Dedifferentiated amniotic fluid mesenchymal stem cell (primary cell): ENCODE results near the gene CCDC197.
A peak's percentile ranks its signal among the peaks of the same experiment; 100 is the strongest.

ENCODE experiments used
- DNase-seq: peaks from one replicate; pipeline ENCODE4 v3.0.0-alpha.2; 2016; ENCODE audit errors: extremely low spot score

CCDC197 gene

GRCh38 chr14:93999573-93999972 is 2.5 kb downstream of the CCDC197 start:
- no peak for DNase-seq

DNA sequence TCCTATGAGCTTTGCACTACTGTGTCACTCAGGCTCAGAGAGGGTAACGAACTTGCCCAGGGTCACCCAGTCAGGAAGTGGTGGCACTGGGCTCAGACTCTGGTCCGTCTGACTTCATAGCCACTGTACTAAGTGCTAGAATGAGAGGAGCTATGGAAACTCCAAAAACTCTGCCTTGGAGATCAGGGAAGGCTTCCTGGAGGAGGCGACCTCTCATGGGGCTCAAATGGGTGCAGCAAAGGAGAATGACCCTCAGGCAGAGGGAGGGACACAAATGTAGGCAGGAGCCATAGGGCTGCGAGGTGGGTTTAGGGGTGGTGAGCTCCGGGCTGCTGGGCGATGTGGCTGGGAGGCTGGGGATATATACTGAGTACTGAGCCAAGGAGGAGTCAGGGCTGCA is 3.2 kb downstream of the CCDC197 start:
- no peak for DNase-seq

GRCh38 chr14:94001016-94001415 is 3.9 kb downstream of the CCDC197 start:
- DNase-seq = no peak

DNA sequence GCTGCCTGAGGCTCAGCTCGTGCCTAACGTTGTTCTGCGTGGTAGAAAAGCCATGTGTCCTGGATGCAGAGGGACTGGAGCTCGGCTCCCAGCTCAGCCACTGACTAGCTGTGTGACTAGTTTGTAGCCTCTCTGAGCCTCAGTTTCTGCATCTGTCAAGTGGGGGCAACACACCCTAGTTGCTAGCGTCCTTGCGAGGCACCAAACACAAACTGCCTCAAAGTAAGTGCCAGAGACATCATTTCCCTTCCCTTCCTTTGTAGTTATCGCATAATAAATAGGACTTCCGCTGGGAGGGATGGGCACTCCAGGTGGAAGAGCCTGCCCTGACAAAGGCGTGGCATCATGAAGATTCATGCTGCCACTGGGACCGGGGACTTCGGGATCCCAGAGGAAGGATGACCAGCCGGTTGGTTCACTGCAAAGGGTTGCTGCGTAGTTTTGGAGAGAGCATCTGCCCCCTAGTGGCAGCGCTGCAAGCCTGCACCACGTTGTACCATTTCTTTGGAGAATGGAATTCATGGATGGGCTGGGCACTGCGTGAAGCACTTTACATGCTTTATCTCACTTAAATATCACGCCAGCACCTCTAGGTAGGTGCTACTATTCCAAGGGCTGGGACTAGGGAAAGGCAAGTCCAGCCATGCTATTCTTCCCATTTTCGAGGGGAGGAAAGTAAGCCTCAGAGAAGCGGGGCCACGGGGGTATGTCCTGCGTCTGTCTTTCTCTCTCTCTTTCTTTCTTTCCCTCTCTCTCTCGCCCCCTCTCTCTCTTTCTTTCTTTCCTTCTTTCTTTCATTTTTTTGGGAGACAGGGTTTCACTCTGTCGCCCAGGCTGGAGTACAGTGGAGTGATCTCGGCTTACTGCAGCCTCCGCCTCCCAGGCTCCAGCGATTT is 4.6 kb downstream of the CCDC197 start:
- peak; percentile 80 for DNase-seq

DNA sequence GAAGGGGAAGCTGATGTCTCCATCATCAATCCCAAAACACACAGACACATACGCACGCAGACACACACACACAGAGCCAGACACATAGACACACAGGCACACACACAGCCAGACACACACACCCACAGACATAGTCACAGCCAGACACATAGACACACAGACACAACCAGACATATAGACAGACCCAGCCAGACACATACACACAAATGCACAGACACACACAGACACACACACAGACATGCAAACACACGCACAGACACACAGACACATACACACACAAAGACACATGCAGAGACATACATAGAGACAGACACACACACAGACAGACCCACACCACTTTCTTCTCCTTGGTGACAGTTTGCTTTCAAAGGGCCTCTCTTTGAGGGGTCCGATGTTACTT is 6.3 kb downstream of the CCDC197 start:
- DNase-seq = no peak

- DNase-seq = no peak
Observed at GRCh38 chr14:94004015-94004414, 6.9 kb downstream of the CCDC197 start.

- no peak for DNase-seq
Observed at GRCh38 chr14:94005324-94006073, 8.4 kb downstream of the CCDC197 start.

- no peak for DNase-seq
Observed at GRCh38 chr14:94008234-94008633, 11.1 kb downstream of the CCDC197 start.

DNA sequence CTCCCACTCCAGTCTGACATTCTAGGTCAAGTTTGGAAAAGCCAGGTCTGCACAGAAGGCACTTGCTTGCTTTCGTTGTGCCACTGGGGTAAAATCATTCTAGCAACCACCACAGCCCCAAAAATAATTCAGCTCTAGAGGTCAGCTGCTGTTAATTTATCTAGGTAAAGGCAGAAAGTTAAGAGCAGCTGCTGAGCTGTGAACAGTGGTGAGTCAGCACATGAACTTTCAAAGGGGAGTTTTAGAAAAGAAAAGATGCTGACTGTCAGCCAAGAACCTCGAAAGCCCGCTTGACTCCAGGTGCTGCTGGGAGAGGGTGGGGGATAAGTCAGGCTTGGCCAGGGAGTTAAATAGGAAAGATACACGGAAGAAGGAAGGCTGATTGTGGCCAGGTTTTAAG is 12.7 kb downstream of the CCDC197 start:
- DNase-seq = no peak

GRCh38 chr14:94010625-94011024 is 13.5 kb downstream of the CCDC197 start:
- no peak for DNase-seq

DNA sequence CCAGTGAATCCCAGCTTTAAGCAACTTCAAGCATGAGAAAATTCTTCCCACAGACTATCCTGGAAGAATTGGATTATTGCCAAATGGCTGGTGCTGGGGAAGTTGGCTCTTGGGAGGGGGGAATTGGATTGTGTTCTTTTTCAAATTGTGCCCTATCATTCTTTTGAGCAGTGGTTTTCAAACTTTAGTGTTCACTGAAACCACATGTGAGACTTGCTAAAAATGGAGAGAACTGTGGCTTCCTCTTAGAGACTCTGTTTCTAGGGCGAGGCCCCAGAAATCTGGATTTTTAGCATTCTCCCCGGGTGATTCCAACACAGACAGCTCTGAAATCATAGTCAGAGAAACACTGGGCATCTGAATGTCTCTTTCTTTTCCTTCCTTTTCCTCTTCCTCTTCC is 14.7 kb downstream of the CCDC197 start:
- DNase-seq = peak; percentile 63

- no peak for DNase-seq
Observed at GRCh38 chr14:94014382-94014781, 17.3 kb downstream of the CCDC197 start.

- no peak for DNase-seq
Observed at GRCh38 chr14:94015223-94015622, 18.1 kb downstream of the CCDC197 start.

- DNase-seq = no peak
Observed at GRCh38 chr14:94016446-94016976, 19.4 kb downstream of the CCDC197 start.

GRCh38 chr14:94018308-94018707 is 21.2 kb downstream of the CCDC197 start:
- no peak for DNase-seq

DNA sequence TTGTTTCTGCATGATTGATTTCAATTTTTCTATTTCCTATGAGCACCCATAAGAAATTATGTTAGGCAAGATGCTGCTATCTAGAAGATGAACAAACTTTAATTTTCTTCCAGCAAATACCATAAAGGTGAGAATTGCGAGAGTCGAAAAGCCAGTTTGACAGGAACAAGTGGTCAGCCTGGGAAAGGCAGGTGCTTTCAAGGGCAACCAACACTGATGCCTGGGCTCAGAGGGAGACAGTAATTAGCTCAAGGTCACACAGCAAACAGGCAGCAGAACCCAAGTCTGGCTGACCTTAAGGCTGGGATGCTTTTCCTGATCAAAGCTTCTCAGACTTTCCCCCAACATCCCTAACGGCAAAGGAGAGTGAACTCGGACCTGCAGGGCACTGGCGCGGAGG is 22.2 kb downstream of the CCDC197 start:
- no peak for DNase-seq

GRCh38 chr14:94020267-94020666 is 23.2 kb downstream of the CCDC197 start:
- no peak for DNase-seq

- DNase-seq = peak; percentile 19
Observed at GRCh38 chr14:94021001-94021400, 23.9 kb downstream of the CCDC197 start.

GRCh38 chr14:94021416-94022157 is 24.5 kb downstream of the CCDC197 start:
- DNase-seq = no peak

- DNase-seq = no peak
Observed at GRCh38 chr14:94022532-94023411, 25.7 kb downstream of the CCDC197 start.

GRCh38 chr14:94024549-94024948 is 27.4 kb downstream of the CCDC197 start:
- DNase-seq = no peak
